Testis (tissue), 2 donors: ENCODE measurements around the gene PTPRK.

Source experiments
- POLR2A ChIP-seq: fragments of 450-650 bp; IDR thresholded peaks from one replicate; pipeline ENCODE4 v1.6.1; 2017; ENCODE audit warnings: antibody characterized with exemption, mild to moderate bottlenecking, moderate library complexity
- TF ChIP-seq, protein P1 (sequence below), 3 experiments: fragments of 450-650 bp in 2 of 3; fragments of 200-600 bp in 1 of 3; sonication (generic) in 1 of 3; IDR thresholded peaks; one replicate each; pipeline ENCODE4 v1.5.1; 2016 to 2019; ENCODE audit warnings: antibody characterized with exemption in 3 of 3, mild to moderate bottlenecking in 2 of 3, moderate library complexity in 1 of 3

DNA sequence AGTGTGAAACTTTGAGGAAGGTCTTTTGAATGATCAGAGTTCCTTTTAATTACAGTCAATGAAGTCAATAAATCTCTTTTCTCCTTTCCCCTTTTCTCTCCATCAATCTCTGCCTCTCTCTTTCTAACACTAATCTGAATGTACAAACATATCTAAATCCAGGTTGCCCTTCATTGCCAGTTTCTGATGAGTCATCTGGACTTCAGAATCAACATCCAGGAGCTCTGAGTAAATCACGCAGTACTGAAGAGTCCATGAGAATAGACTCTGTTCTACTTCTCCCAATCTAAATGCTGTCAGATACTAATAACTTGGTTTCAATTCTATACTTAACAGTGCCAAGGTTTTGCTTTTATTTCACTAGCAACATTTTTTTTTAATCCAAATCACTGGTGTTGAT, 380.9 kb downstream of the PTPRK start:
- TF ChIP-seq, protein P1, sequence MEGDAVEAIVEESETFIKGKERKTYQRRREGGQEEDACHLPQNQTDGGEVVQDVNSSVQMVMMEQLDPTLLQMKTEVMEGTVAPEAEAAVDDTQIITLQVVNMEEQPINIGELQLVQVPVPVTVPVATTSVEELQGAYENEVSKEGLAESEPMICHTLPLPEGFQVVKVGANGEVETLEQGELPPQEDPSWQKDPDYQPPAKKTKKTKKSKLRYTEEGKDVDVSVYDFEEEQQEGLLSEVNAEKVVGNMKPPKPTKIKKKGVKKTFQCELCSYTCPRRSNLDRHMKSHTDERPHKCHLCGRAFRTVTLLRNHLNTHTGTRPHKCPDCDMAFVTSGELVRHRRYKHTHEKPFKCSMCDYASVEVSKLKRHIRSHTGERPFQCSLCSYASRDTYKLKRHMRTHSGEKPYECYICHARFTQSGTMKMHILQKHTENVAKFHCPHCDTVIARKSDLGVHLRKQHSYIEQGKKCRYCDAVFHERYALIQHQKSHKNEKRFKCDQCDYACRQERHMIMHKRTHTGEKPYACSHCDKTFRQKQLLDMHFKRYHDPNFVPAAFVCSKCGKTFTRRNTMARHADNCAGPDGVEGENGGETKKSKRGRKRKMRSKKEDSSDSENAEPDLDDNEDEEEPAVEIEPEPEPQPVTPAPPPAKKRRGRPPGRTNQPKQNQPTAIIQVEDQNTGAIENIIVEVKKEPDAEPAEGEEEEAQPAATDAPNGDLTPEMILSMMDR (IDR thresholded peaks at IDR 0.05), result no peak
- no peak for TF ChIP-seq POLR2A
